ENCODE data around the gene AIF1L.
"Not testable (repeated sequence)": the region's sequence is repeated elsewhere in the genome, so short reads cannot be mapped to it uniquely, and the experiment has no call there.

The AIF1L gene

GRCh38 chr9:131099845-131100244 lies 3.5 kb downstream of the AIF1L start:
- DNase-seq, result not testable (repeated sequence)

GRCh38 chr9:131100445-131100844 lies 4.1 kb downstream of the AIF1L start:
- no peak for DNase-seq

GRCh38 chr9:131101207-131101964 lies 5.1 kb downstream of the AIF1L start:
- no peak for DNase-seq

GRCh38 chr9:131103024-131103423 lies 6.7 kb downstream of the AIF1L start:
- DNase-seq, result no peak

- no peak for DNase-seq
Measured at GRCh38 chr9:131103535-131103934, 7.2 kb downstream of the AIF1L start.

- no peak for DNase-seq
Measured at GRCh38 chr9:131104016-131104740, 7.8 kb downstream of the AIF1L start.

- DNase-seq, result no peak
Measured at GRCh38 chr9:131105952-131106351, 9.6 kb downstream of the AIF1L start.

GRCh38 chr9:131107760-131108159 lies 11.4 kb downstream of the AIF1L start:
- DNase-seq, result no peak

GRCh38 chr9:131111186-131111853 lies 15.0 kb downstream of the AIF1L start:
- no peak for DNase-seq

GRCh38 chr9:131111854-131112311 lies 15.6 kb downstream of the AIF1L start:
- no peak for DNase-seq

- DNase-seq, result no peak
Measured at GRCh38 chr9:131112374-131113154, 16.2 kb downstream of the AIF1L start.

GRCh38 chr9:131113655-131114054 lies 17.3 kb downstream of the AIF1L start:
- no peak for DNase-seq

- DNase-seq, result no peak
Measured at GRCh38 chr9:131114084-131114535, 17.8 kb downstream of the AIF1L start.

GRCh38 chr9:131115360-131115742 lies 19.0 kb downstream of the AIF1L start:
- DNase-seq, result not testable (repeated sequence)

GRCh38 chr9:131116281-131117120 lies 20.2 kb downstream of the AIF1L start:
- no peak for DNase-seq

GRCh38 chr9:131117121-131117761 lies 20.9 kb downstream of the AIF1L start:
- no peak for DNase-seq

- no peak for DNase-seq
Measured at GRCh38 chr9:131117762-131118145, 21.4 kb downstream of the AIF1L start.

- no peak for DNase-seq
Measured at GRCh38 chr9:131119600-131119999, 23.3 kb downstream of the AIF1L start.

- no peak for DNase-seq
Measured at GRCh38 chr9:131120620-131121228, 24.4 kb downstream of the AIF1L start.

- DNase-seq, result no peak
Measured at GRCh38 chr9:131121346-131121745, 25.0 kb downstream of the AIF1L start.

- no peak for DNase-seq
Measured at GRCh38 chr9:131122158-131122557, 25.8 kb downstream of the AIF1L start.

Data from activated naive CD4-positive, alpha-beta T cell treated with anti-CD3 and anti-CD28 coated beads, Interleukin-2, amount 50 U/mL, for 16 hours (primary cell).